HG03103 (cell line): ENCODE data around the gene GLT8D2.

ENCODE experiments used
- ATAC-seq: cut with Tn5 transposase; IDR thresholded peaks from one replicate; pipeline ENCODE4 v1.9.1; 2021; ENCODE audit warnings: low read depth; ENCODE audit not compliant: unreplicated experiment

GLT8D2 gene

GRCh38 chr12:104049903-104050356, at the start of gene GLT8D2:
TSS of gene GLT8D2 (minus strand) at chr12:104050187. CDS start at chr12:104019648, 30,539 bp downstream.
- no peak for ATAC-seq

DNA sequence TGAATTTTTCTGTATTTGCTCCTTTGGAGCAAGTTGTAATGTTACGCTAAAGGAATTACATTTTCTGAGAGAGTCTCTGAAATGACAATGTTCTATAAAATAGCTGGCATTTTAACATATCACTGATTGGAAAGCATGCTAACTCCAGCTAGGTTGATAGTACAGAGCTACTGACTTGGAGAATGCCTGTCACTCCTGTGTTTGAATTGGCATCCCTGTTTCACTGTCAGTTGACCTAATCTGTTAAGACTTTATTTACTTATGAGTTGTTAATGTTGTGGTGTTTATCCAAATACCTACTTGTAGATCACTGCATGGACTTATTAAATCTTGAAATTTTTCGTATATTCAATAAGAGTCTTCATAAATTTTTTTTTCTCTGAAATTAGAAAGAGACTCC, 48.0 kb upstream of the GLT8D2 start:
- ATAC-seq, result no peak

GRCh38 chr12:104095289-104095688, 45.3 kb upstream of the GLT8D2 start:
- no peak for ATAC-seq

- no peak for ATAC-seq
Observed at GRCh38 chr12:104094284-104094683, 44.3 kb upstream of the GLT8D2 start.

DNA sequence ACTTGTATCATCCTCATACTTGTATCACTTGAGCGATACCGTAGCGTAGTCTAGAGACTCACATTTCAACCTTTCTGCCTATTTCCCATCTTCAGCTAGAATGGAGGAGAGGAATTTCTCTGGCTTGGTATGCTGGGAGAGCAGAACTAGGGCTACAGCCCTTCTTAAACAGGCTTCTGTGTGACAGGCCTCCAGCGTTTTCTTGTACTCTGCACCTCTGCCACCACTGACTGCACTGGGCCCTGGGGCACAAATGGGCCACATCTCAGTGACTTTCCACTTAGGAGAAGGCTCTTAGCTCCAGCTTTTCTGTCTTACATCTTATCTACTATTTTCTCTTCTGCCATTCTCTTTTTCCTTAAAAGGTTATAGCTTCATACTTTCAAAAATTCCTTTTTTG, 41.1 kb upstream of the GLT8D2 start:
- ATAC-seq, result no peak

GRCh38 chr12:104090685-104091084, 40.7 kb upstream of the GLT8D2 start:
- ATAC-seq, result no peak

DNA sequence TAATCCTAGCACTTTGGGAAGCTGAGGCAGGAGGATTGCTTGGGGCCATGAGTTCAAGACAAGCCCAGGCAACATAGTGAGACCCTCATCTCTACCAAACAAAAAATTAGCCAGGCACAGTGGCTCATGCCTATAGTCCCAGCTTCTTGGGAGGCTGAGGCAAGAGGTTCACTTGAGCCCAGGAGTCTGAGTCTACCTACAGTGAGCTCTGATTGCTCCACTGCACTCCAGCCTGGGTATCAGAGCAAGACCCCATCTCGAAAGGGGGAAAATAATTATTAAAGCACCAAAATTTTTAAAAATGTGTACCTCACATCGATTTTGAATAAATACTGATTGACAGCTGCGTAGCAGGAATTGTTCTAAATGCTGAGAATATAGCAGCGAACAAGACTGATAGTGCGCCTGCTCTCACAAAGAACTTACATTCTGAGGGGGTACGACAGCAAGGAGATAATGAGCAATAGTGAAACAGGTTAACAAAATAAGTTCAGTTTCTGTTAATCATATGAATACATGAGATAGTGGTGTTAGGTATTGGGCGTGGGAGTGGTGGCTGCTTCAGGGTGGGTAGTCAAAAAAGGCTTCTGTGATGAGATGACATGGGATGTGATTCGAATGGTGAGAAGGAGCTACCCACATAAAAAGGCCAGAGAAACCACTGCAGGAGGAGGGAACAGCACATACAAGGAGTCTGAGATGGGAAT, 33.9 kb upstream of the GLT8D2 start:
- peak; percentile 84 for ATAC-seq

- ATAC-seq, result no peak
Observed at GRCh38 chr12:104080764-104081163, 30.8 kb upstream of the GLT8D2 start.

DNA sequence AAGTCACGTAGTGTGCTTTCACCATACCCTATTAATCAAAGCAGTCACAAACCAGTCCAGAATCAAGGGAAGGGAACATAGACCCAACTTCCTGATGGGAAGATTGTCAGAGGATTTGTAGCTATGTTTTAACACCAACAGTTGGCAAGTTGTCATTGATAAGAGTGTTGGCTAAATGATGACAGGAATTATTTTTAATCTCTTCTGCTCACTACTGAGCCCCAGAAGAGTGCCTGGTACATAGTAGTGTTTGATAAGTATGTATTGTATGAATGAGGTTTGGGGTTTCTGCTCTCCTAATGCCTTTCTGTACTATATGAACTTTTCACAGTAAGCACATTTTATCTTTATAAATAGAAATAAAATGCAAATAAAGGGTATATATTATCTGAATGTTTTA, 29.0 kb upstream of the GLT8D2 start:
- no peak for ATAC-seq

GRCh38 chr12:104073699-104074098, 23.7 kb upstream of the GLT8D2 start:
- no peak for ATAC-seq

GRCh38 chr12:104072099-104072498, 22.1 kb upstream of the GLT8D2 start:
- no peak for ATAC-seq

DNA sequence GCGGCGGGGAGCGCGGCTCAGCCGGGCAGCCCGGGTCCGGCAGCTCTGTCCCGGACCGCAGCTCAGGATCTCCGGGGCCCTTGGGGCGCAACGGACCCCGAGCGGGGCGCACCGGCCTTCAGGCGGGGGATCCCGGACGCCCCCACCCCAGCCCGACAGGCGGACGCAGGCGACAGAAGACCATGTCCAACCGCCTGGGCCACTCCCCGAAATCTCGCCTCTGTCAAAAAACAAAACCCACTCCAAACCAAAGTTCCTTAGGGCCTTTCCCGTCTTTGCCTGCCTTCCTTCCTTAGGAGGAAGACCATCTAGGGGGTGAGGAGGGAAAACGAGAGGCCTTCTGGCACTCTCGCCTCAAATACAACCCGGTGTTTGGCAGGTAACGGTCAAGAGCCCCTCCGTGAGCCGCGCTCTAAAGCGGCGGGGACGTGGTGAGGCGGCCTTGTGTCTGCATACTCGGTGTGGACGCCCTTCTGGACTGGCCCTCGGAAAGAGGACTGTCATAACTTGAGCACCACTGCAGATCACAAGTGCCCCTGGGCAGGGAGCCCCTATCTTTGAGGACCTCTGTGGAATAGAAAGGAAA, 14.9 kb upstream of the GLT8D2 start:
- peak; percentile 12 for ATAC-seq

DNA sequence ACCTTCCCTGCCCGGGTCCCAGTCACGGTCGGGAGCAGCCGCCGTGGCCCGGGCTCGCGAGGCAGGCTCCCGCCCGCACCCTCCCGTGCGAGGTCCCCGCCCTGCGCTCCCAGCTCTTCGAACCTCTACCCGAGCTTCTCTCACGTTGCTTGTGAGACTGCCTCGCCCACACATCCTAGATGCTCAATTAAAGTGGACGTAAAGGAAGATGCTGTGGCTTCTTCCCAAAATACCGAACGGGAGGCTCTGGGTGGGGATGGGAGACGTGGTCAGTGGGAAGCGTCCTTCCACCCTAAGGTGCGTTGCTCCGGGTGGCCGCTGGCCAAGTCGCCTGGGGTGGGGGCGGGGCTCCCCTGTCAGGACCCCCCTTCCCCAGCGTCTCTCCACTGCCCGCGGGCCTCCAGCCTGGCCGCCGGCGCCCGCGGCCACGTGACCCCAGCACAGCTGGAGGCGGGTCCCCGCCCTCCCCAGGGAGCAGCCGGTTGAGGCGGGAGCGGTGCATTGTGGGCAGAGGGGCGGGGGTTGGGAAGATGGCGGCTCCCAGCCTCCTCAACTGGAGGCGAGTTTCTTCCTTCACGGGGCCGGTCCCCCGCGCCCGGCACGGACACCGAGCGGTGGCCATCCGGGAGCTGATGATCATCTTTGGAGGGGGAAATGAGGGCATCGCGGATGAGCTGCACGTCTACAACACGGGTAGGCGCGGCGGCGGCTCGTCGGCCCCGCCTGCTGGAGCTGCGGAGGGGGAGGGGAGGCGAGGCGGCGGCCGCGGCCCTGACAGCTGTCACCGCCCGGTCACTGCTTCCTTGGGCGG, 14.2 kb upstream of the GLT8D2 start, which contains the start of gene HCFC2:
Gene HCFC2 (plus strand): TSS at position 501 of the 811 bp plus-strand sequence. CDS start 30 bp downstream, at position 531.
- peak; percentile 88 for ATAC-seq

GRCh38 chr12:104063712-104064030, 13.7 kb upstream of the GLT8D2 start:
- peak; percentile 6 for ATAC-seq

DNA sequence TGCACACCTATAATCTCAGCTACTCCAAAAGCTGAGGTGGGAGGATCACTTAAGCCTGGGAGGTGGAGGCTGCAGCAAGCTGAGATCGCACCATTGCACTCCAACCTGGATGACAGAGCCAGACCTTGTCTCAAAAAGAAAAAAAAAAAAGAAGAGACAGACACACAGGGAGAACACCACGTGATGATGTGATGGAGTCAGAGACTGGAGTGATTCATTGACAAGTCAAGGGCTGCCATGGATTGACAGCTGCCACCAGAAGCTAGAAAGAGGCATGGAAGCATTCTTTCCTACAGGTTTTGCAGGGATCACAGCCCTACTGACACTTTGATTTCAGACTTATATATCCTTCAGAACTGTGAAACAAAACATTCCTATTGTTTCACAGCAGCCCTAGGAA, 10.8 kb upstream of the GLT8D2 start:
- ATAC-seq, result no peak

GRCh38 chr12:104059963-104060362, 10.0 kb upstream of the GLT8D2 start:
- ATAC-seq, result no peak

GRCh38 chr12:104058802-104059201, 8.8 kb upstream of the GLT8D2 start:
- no peak for ATAC-seq

- ATAC-seq, result no peak
Observed at GRCh38 chr12:104057771-104058197, 7.8 kb upstream of the GLT8D2 start.

GRCh38 chr12:104056419-104056972, 6.5 kb upstream of the GLT8D2 start:
- no peak for ATAC-seq

DNA sequence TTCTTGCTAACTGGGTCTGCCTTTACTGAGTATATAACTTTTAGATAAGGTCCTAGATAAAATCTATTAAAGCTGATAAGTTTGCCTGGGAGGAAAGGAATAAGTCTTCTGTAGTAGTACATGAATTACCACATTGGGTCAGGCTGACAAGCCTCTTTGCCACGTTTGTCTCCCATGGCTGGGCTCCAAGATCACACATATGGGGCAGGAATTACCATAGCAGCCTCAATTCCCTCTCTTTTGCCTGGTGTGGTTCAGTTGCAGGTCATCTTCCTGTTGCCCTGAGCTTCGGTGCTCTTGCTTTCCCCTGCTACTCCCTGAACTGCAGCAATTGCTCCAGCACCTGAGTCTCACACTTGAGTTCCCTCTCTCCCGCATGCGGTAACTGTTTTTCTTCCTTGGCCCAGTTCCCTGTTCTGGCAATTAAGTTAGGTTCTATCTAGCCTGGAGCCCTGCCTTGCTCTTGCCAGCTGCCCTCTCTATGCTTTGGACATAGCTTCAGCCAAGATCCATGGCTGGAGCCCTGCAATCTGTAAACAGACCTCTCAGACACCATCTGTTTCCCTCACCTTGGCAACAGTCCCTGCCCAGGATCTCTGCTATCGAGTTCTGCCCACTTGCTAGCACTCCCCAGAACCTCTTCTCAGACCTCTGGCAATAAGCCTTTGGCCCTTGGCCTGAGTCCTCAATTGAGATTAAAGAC, 5.8 kb upstream of the GLT8D2 start:
- no peak for ATAC-seq
